Caki2 (cell line): ENCODE results near the gene ARGFX. TPM values are rescaled to one million over a fixed set of nuclear protein-coding genes. Genes with fewer than 3 reads are reported as not detected.
"Not testable (repeated sequence)": the region's sequence is repeated elsewhere in the genome, so short reads cannot be mapped to it uniquely, and the experiment has no call there.

ENCODE experiments used
- DNase-seq: peaks from one replicate; pipeline ENCODE4 v3.0.0-alpha.2; 2015; ENCODE audit warnings: low read depth
- in situ Hi-C: cut with HindIII; loops from 2 replicates; pipeline ENCODE4 v1.10.0; 2016; ENCODE audit warnings: low sequenced_read_pairs, low pct_unique_long_range_greater_than_20kb, mixed read lengths
- total RNA-seq: library from RNA; depleted of rRNA; stranded (reverse); fragments of >200 nt; shearing (Covaris generic); gene quantifications from 2 replicates; pipeline ENCODE4 v1.2.3, GENCODE V29; 2014; ENCODE audit warnings: low replicate concordance; rRNA removed

The ARGFX gene
- total RNA-seq = not detected in 2 replicates

- in situ Hi-C loops = no loop called here
Observed at GRCh38 chr3:121567649-121568048, at the start of gene ARGFX. Gene ARGFX (plus strand): TSS chr3:121567949. CDS start chr3:121570714, 2,765 bp downstream.

GRCh38 chr3:121517953-121518655 lies 49.6 kb upstream of the ARGFX start:
- in situ Hi-C loops = no loop called here
- DNase-seq = no peak

More at GRCh38 chr3:121567649-121568048, at the start of gene ARGFX:
- DNase-seq = no peak

GRCh38 chr3:121520510-121520909 lies 47.2 kb upstream of the ARGFX start:
- no peak for DNase-seq

DNA sequence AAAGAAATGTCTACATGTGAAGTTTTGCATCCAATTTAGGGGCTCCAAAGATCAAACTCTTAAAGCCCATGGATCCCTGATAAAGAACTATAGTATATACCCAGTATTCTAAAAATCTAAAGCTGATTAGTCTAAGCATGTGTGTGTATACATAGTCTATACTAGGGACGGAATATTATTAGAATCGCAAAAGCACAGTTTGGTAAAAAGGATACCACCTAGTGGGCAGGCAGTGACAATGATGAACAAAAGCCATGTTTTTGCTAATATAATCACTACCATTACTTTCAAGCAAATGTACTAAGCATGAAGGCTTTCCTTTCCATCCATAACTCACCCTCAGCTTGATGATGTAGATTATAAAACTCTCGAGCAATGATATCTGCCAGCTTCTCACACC lies 38.4 kb upstream of the ARGFX start:
- DNase-seq = no peak
- in situ Hi-C loops = no loop called here

More at GRCh38 chr3:121520510-121520909, 47.2 kb upstream of the ARGFX start:
- in situ Hi-C loops = no loop called here

DNA sequence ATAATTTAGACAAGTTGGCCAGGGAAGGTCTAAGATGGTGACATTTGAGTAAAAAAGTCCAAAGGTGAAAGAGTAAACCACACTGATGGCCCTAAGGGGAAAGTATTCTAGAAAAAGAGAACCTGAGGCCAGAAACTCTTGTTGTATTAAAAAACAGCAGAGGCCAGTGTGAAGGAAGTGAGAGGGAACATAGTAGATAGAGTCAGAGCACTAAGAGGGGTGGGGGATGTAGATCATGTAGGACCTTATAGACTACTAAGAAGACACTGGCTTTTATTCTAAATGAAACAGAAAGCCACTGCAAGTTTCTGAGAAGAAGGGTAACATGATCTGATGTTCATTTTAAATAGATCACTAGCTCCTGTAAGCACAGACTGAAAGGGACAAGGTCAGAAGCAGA lies 36.5 kb upstream of the ARGFX start:
- no peak for DNase-seq
- in situ Hi-C loops = no loop called here

GRCh38 chr3:121542924-121543323 lies 24.8 kb upstream of the ARGFX start:
- no peak for DNase-seq

DNA sequence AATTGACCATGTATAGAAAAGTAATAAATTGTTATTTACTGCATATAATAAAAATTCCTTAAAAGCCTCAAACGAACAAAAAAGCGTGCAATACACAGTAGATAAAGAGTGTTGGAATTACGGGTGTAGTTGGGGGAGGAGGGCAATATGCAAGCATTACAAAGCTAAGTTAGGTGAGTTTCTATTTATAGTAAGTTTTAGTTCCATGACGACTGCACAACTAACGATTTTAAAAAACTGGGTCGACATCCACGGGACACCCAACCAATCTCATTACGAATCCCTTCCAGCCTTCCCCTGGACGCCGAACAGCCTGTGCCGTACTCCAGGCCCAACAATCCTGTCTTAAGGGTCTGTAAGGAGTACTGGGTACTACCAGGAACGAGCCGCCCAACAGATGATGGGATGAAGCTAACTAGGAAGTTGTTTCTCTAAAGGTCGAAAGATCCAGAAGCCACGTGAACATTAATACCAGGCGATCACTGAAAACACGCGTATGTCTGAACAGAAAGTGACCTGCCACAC lies 22.6 kb upstream of the ARGFX start:
- DNase-seq = no peak
- in situ Hi-C loops = no loop called here

More at GRCh38 chr3:121542924-121543323, 24.8 kb upstream of the ARGFX start:
- in situ Hi-C loops = no loop called here

DNA sequence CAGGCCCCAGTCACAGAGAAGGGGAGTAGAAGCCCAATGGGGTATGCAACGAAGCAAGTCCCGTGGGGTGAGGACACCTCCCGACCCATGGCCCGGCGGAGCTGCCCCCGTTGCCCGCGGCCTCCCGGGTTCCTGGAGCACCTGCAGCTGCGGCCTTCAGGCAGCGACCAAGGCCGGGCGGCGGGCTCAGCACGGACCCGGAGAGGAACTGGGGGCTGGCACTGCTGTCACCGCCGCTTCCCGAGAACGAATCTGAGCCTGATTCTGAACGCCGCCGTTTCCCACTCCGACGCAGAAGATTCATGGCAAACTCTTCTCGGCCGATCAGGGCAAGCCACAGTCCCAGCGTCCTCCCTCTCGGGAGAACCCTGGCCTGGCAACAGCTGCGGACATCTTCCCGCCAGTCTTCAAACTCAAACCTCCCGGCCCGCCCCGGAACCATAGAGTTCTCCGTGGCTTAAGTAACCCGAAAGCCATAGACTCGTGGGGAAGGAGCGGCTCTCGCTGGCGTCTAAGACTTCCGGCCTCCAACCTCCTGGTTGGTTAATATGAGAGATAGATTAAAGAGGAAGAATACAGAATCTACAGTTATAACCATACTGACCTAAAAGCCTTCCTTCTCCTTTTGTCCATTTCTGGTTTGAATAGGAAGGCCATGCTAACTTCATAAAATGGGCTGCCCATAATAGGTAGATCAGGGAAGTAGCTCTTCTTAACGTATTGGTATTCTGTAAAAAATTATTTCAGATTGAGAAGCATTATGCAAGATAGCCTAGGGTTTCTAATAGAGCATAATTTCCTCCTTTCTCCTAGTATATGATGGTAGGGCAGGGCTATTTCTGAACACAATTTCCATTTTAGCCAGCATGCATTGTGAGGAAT lies 21.9 kb upstream of the ARGFX start, which contains the start of gene POLQ:
POLQ (minus strand) TSS at position 415 of the 882 bp plus-strand sequence; CDS start at position 304, 111 bp downstream.
- peak; percentile 84 for DNase-seq
- in situ Hi-C loops = no loop called here

GRCh38 chr3:121552379-121552778 lies 15.4 kb upstream of the ARGFX start:
- no peak for DNase-seq
- in situ Hi-C loops = no loop called here

DNA sequence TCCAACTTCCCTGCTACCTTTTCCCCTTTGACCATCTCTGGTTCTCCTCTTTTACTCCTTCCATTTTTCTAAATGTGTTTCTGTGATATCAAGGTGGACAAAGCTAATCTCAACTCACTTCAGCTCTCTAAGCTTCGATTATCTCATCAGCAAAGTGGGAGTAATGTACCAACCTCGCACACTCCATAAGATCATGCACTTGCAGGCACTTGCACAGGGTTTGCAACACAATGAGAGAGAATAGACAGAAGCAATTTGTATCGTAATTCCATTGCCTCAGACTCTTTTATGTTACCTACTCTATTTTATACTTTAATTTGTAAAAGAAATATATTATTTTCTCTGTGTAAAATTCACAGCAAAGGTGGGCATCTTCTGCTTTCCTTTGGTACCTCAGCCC lies 15.0 kb upstream of the ARGFX start:
- DNase-seq = no peak
- in situ Hi-C loops = no loop called here

DNA sequence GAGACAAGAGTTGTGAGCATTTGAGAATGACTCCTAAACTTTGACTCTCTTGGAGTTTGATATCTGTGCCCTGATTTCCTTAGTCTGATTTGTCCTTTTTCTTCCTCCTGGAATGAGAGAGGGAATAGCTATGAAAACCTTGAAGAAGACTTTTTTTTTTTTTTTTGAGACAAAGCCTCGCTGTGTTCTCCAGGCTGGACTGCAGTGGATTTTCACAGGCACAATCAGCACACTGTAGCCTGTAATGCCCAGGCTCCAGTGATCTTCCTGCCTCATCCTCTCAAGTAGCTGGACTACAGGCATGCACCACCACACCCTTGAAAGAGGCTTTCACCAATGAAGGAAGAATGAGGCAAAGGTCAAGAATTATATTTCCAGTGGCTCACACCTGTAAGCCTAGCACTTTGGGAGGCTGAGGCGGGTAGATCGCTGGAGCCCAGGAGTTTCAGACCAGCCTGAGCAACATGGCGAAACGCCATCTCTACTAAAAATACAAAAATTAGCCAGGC lies 10.3 kb upstream of the ARGFX start:
- in situ Hi-C loops = no loop called here
- peak; percentile 12 for DNase-seq

DNA sequence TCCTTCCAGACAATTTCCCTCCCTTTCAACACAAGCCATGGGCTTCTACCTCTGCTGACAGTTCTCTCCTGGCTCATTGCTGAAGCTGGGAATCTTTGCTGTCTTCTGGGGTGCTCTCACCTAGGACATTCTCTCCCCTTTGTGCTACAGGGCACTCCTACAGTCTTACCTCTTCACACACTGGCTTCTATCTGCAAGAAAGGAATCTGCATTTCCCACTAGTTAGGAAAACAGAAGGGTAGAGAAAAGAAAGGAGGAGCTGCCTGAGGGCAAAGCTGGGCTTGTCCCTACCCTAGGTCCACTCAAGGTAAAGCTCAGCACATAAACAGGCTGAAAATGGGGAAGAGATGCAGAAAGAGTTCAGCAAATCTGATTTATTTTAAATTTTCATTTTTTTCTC lies 5.6 kb upstream of the ARGFX start:
- in situ Hi-C loops = no loop called here
- DNase-seq = no peak

DNA sequence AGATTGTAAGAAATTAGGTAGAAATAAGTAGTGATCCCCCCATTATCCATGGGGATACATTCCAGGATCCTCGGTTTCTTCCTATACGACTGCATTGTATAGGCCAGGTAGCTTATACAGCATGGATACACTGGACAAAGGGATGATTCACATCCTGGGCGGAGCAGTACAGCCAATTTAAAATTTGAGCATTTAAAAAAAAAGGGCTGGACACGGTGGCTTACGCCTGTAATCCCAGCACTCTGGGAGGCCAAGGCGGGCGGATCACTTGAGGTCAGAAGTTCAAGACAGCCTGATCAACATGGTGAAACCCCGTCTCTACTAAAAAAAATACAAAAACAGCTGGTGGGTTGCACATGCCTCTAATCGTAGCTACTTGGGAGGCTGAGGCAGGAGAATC lies 976 bp upstream of the ARGFX start:
- in situ Hi-C loops = no loop called here
- no peak for DNase-seq

- peak; percentile 40 for DNase-seq
- in situ Hi-C loops = no loop called here
Observed at GRCh38 chr3:121574449-121574848, 6.7 kb downstream of the ARGFX start.

GRCh38 chr3:121581691-121582090 lies 13.9 kb downstream of the ARGFX start:
- DNase-seq = no peak
- in situ Hi-C loops = no loop called here

- DNase-seq = no peak
- in situ Hi-C loops = no loop called here
Observed at GRCh38 chr3:121584418-121584817, 16.7 kb downstream of the ARGFX start.

- no peak for DNase-seq
- in situ Hi-C loops = no loop called here
Observed at GRCh38 chr3:121592856-121593702, 25.3 kb downstream of the ARGFX start, which contains the start of gene FBXO40. Gene FBXO40 (plus strand): TSS chr3:121593379. CDS start chr3:121620576, 27,197 bp downstream.

- in situ Hi-C loops, DNase-seq: not testable (repeated sequence)
Observed at GRCh38 chr3:121593806-121594205, 26.1 kb downstream of the ARGFX start.
